Measurements from ENCODE around the gene GMDS. TPM values are rescaled to one million over a fixed set of nuclear protein-coding genes. Genes with fewer than 3 reads are reported as not detected.
"Not testable (repeated sequence)": the region's sequence is repeated elsewhere in the genome, so short reads cannot be mapped to it uniquely, and the experiment has no call there.

GMDS gene
- total RNA-seq, 2 experiments from 2014 or later = 31.1 to 35.9 TPM

- Mint-ChIP-seq H3K4me3 (no peak overlapping the region), H3K27ac (no peak overlapping the region), H3K9me3 (no peaks in the 10 kb centered on the region), H3K27me3 (no peaks in the 10 kb centered on the region), H3K36me3 (ENCODE audit: low read depth) (no peaks in the 10 kb centered on the region), H3K4me1 (peaks cover 3% of the 10 kb centered on the region)
- DNase-seq = no peak
- ChIA-PET POLR2A (no interaction called here), CTCF (interaction anchor here (0.6 kb wide), 1 partner anchor 624 kb away, joined by 3 read pairs; no protein-coding TSS in a partner anchor)
Measured at GRCh38 chr6:1695546-1696462, 549.6 kb downstream of the GMDS start.

GRCh38 chr6:1691828-1692227, 553.6 kb downstream of the GMDS start:
- H3K4me1 Mint-ChIP-seq; DNase-seq; H3K27ac Mint-ChIP-seq; POLR2A ChIA-PET; H3K4me3 Mint-ChIP-seq; H3K27me3 Mint-ChIP-seq; H3K9me3 Mint-ChIP-seq; H3K36me3 Mint-ChIP-seq (ENCODE audit: low read depth); CTCF ChIA-PET: not testable (repeated sequence)

GRCh38 chr6:1690656-1691055, 554.7 kb downstream of the GMDS start:
- H3K36me3 Mint-ChIP-seq (ENCODE audit: low read depth); H3K9me3 Mint-ChIP-seq; DNase-seq; H3K4me1 Mint-ChIP-seq; H3K4me3 Mint-ChIP-seq; CTCF ChIA-PET; H3K27me3 Mint-ChIP-seq; H3K27ac Mint-ChIP-seq; POLR2A ChIA-PET: not testable (repeated sequence)

GRCh38 chr6:1689141-1689540, 556.3 kb downstream of the GMDS start:
- Mint-ChIP-seq H3K27me3 (no peaks in the 10 kb centered on the region), H3K36me3 (ENCODE audit: low read depth) (no peaks in the 10 kb centered on the region), H3K4me1 (no peaks in the 10 kb centered on the region), H3K9me3 (no peaks in the 10 kb centered on the region), H3K4me3 (no peak overlapping the region), H3K27ac (no peak overlapping the region)
- ChIA-PET CTCF (no interaction called here), POLR2A (no interaction called here)
- DNase-seq = no peak

- no peak for DNase-seq
- Mint-ChIP-seq H3K27me3 (no peaks in the 10 kb centered on the region), H3K36me3 (ENCODE audit: low read depth) (no peaks in the 10 kb centered on the region), H3K27ac (no peak overlapping the region), H3K4me3 (no peak overlapping the region), H3K4me1 (no peaks in the 10 kb centered on the region), H3K9me3 (no peaks in the 10 kb centered on the region)
- ChIA-PET POLR2A (no interaction called here), CTCF (no interaction called here)
Measured at GRCh38 chr6:1688396-1688795, 557.0 kb downstream of the GMDS start.

GRCh38 chr6:1687402-1687801, 558.0 kb downstream of the GMDS start:
- POLR2A ChIA-PET = no interaction called here

GRCh38 chr6:1686117-1687098, 559.0 kb downstream of the GMDS start:
- Mint-ChIP-seq H3K9me3 (no peaks in the 10 kb centered on the region), H3K4me3 (no peak overlapping the region), H3K4me1 (no peaks in the 10 kb centered on the region), H3K27ac (no peak overlapping the region), H3K36me3 (ENCODE audit: low read depth) (no peaks in the 10 kb centered on the region), H3K27me3 (no peaks in the 10 kb centered on the region)
- CTCF ChIA-PET = interaction anchor here (0.7 to 1.3 kb wide), 2 partner anchors 24 to 90 kb away, joined by 3 read pairs; no protein-coding TSS in a partner anchor
- DNase-seq = no peak
- POLR2A ChIA-PET = no interaction called here

More at GRCh38 chr6:1687402-1687801, 558.0 kb downstream of the GMDS start:
- CTCF ChIA-PET = interaction anchor here (0.7 to 1.3 kb wide), 2 partner anchors 25 to 91 kb away, joined by 3 read pairs; no protein-coding TSS in a partner anchor
- H3K4me1 Mint-ChIP-seq = no peaks in the 10 kb centered on the region
- no peak overlapping the region for H3K4me3 Mint-ChIP-seq
- no peaks in the 10 kb centered on the region for H3K27me3 Mint-ChIP-seq
- no peaks in the 10 kb centered on the region for H3K36me3 Mint-ChIP-seq (ENCODE audit: low read depth)
- no peaks in the 10 kb centered on the region for H3K9me3 Mint-ChIP-seq
- no peak for DNase-seq
- H3K27ac Mint-ChIP-seq = no peak overlapping the region

GRCh38 chr6:1679688-1680068, 565.7 kb downstream of the GMDS start:
- H3K4me3 Mint-ChIP-seq = no peak overlapping the region
- ChIA-PET POLR2A (no interaction called here), CTCF (no interaction called here)
- no peaks in the 10 kb centered on the region for H3K27me3 Mint-ChIP-seq
- no peaks in the 10 kb centered on the region for H3K36me3 Mint-ChIP-seq (ENCODE audit: low read depth)
- no peaks in the 10 kb centered on the region for H3K9me3 Mint-ChIP-seq
- no peaks in the 10 kb centered on the region for H3K4me1 Mint-ChIP-seq
- no peak overlapping the region for H3K27ac Mint-ChIP-seq
- no peak for DNase-seq

GRCh38 chr6:1679031-1679687, 566.2 kb downstream of the GMDS start:
- Mint-ChIP-seq H3K27me3 (no peaks in the 10 kb centered on the region), H3K36me3 (ENCODE audit: low read depth) (no peaks in the 10 kb centered on the region), H3K4me3 (no peak overlapping the region), H3K27ac (no peak overlapping the region), H3K9me3 (no peaks in the 10 kb centered on the region), H3K4me1 (no peaks in the 10 kb centered on the region)
- DNase-seq = no peak
- ChIA-PET POLR2A (no interaction called here), CTCF (no interaction called here)

GRCh38 chr6:1678201-1678600, 567.2 kb downstream of the GMDS start:
- ChIA-PET CTCF (no interaction called here), POLR2A (interaction anchor here (0.6 kb wide), 1 partner anchor 956 kb away, joined by 3 read pairs; no protein-coding TSS in a partner anchor)

GRCh38 chr6:1672379-1672778, 573.0 kb downstream of the GMDS start:
- H3K27ac Mint-ChIP-seq = no peak overlapping the region
- ChIA-PET CTCF (no interaction called here), POLR2A (no interaction called here)
- DNase-seq = no peak
- no peak overlapping the region for H3K4me3 Mint-ChIP-seq
- no peaks in the 10 kb centered on the region for H3K36me3 Mint-ChIP-seq (ENCODE audit: low read depth)
- no peaks in the 10 kb centered on the region for H3K27me3 Mint-ChIP-seq
- H3K4me1 Mint-ChIP-seq = no peaks in the 10 kb centered on the region
- H3K9me3 Mint-ChIP-seq = no peaks in the 10 kb centered on the region

More at GRCh38 chr6:1678201-1678600, 567.2 kb downstream of the GMDS start:
- no peaks in the 10 kb centered on the region for H3K27me3 Mint-ChIP-seq
- no peak for DNase-seq
- H3K9me3 Mint-ChIP-seq = no peaks in the 10 kb centered on the region
- no peaks in the 10 kb centered on the region for H3K4me1 Mint-ChIP-seq
- H3K36me3 Mint-ChIP-seq (ENCODE audit: low read depth) = no peaks in the 10 kb centered on the region
- H3K4me3 Mint-ChIP-seq = no peak overlapping the region
- no peak overlapping the region for H3K27ac Mint-ChIP-seq

GRCh38 chr6:1670711-1671462, 574.5 kb downstream of the GMDS start:
- H3K27ac Mint-ChIP-seq = no peak overlapping the region
- no peaks in the 10 kb centered on the region for H3K4me1 Mint-ChIP-seq
- H3K4me3 Mint-ChIP-seq = no peak overlapping the region
- ChIA-PET CTCF (no interaction called here), POLR2A (no interaction called here)
- no peaks in the 10 kb centered on the region for H3K27me3 Mint-ChIP-seq
- no peak for DNase-seq
- no peaks in the 10 kb centered on the region for H3K36me3 Mint-ChIP-seq (ENCODE audit: low read depth)
- H3K9me3 Mint-ChIP-seq = no peaks in the 10 kb centered on the region
